Transverse colon (tissue), 4 donors: Measurements from ENCODE around the gene LMO2. TPM values are rescaled to one million over a fixed set of nuclear protein-coding genes. Genes with fewer than 3 reads are reported as not detected.
A peak's percentile ranks its signal among the peaks of the same experiment; 100 is the strongest.

Source experiments
- DNase-seq: peaks from one replicate; pipeline ENCODE4 v3.0.0-alpha.2; 2019
- H3K27ac ChIP-seq, 4 donors: fragments of 200-600 bp; sonication (generic); 2 replicates each; pipeline ENCODE4 v1.5.1; 2016 to 2018; ENCODE audit warnings: inconsistent platforms in 4 of 4
- H3K27me3 ChIP-seq: fragments of 200-600 bp; sonication (generic); 2 replicates; pipeline ENCODE4 v1.5.1; 2017; ENCODE audit warnings: inconsistent platforms
- H3K36me3 ChIP-seq, 4 donors: fragments of 200-600 bp; sonication (generic); 2 replicates each; pipeline ENCODE4 v1.5.1; 2017 to 2019; ENCODE audit warnings: inconsistent platforms in 4 of 4
- H3K4me1 ChIP-seq, 4 donors: fragments of 200-600 bp; sonication (generic); 2 replicates each; pipeline ENCODE4 v1.5.1; 2017 to 2020; ENCODE audit warnings: inconsistent platforms in 4 of 4
- H3K4me3 ChIP-seq, 4 donors: fragments of 200-600 bp; sonication (generic); 1 replicate in 1 of 4; 2 replicates in 3 of 4; pipeline versions ENCODE4 v1.5.1 to v1.6.1; 2017 to 2019; ENCODE audit warnings: inconsistent platforms in 4 of 4
- H3K9me3 ChIP-seq, 2 donors: fragments of 200-600 bp; sonication (generic); 2 replicates each; pipeline ENCODE4 v1.5.1; 2017 to 2019; ENCODE audit warnings: inconsistent platforms in 2 of 2
- CTCF ChIP-seq, 5 experiments: fragments of 200-600 bp in 3 of 5; fragments of 450-650 bp in 2 of 5; sonication (generic) in 3 of 5; IDR thresholded peaks; 1 replicate in 2 of 5; 2 replicates in 3 of 5; pipeline ENCODE4 v1.5.1; 2016 to 2017; ENCODE audit warnings: antibody characterized with exemption in 5 of 5, inconsistent platforms in 3 of 5, mild to moderate bottlenecking in 2 of 5, moderate library complexity in 1 of 5
- EP300 ChIP-seq: sonication (generic); formaldehyde crosslinking; IDR thresholded peaks from one replicate; pipeline ENCODE4 v1.6.1; 2017; ENCODE audit warnings: antibody characterized with exemption, low read depth
- POLR2A ChIP-seq: fragments of 450-650 bp; IDR thresholded peaks from one replicate; pipeline ENCODE4 v1.6.1; 2016; ENCODE audit warnings: antibody characterized with exemption, mild to moderate bottlenecking, moderate library complexity
- POLR2AphosphoS5 ChIP-seq, 3 donors: sonication (generic); formaldehyde crosslinking; IDR thresholded peaks; one replicate each; pipeline ENCODE4 v1.6.1; 2016; ENCODE audit warnings: antibody characterized with exemption in 3 of 3
- WGBS, 2 donors: methylation state at CpG; one replicate each; pipeline ENCODE4 v1.1.5; 2018; ENCODE audit warnings: low coverage in 1 of 2; 5-methylcytosine and 5-hydroxymethylcytosine counted together
- in situ Hi-C, 4 donors: fragments of 200-750 bp; cut with MboI; loops; one replicate each; pipeline versions ENCODE4 v1.15.0 to v1.15.1; 2017; ENCODE audit warnings: low sequenced_read_pairs in 3 of 4, low pct_ligation_motif_present in 1 of 4, low pct_unique_long_range_greater_than_20kb in 1 of 4
- intact Hi-C: fragments of 100-400 bp; cut with DNase I; formaldehyde crosslinking; loops from one replicate; pipeline ENCODE4 v1.15.1; 2023; ENCODE audit warnings: low total_unique reads
- total RNA-seq, 4 donors: library from RNA; depleted of rRNA; stranded (reverse); fragments of >200 nt; gene quantifications; one replicate each; pipeline ENCODE4 v1.1.0, GENCODE V29; 2016

The LMO2 gene
- total RNA-seq, 4 donors from 2014 or later = 1.4 to 18.0 (median 4.0) TPM

- TF ChIP-seq EP300 (no peak), POLR2A (no peak), CTCF (IDR thresholded peaks at IDR 0.05) (no peak), POLR2AphosphoS5 (IDR thresholded peaks at IDR 0.05) (no peak)
- 92 to 98% methylated on average over 6 to 16 of the region's 16 CpGs for WGBS, 2 donors
- Histone ChIP-seq H3K27ac (no peak overlapping the region), H3K4me3 (no peak overlapping the region), H3K27me3 (peaks cover 9% of the 10 kb centered on the region), H3K4me1 (no peaks in the 10 kb centered on the region), H3K36me3 (no peaks in the 10 kb centered on the region), H3K9me3 (no peaks in the 10 kb centered on the region)
- in situ Hi-C loops = loop anchor here (5.0 to 25.0 kb wide), 6 partner anchors 113 to 505 kb away; partner anchors contain the start of gene ABTB2 (in 1 of the 4)
- no peak for DNase-seq
- intact Hi-C loops = loop anchor here (5.0 kb wide), 1 partner anchor 113 kb away; no protein-coding TSS in a partner anchor
Observed at GRCh38 chr11:33859306-33859705, 32.6 kb downstream of the LMO2 start.

- DNase-seq = peak; percentile 74
- 0 to 2% methylated on average over 5 to 10 of the region's 10 CpGs for WGBS, 2 donors
- Histone ChIP-seq H3K4me3 (no peak overlapping the region), H3K27me3 (peaks cover 9% of the 10 kb centered on the region), H3K27ac (no peak overlapping the region), H3K9me3 (no peaks in the 10 kb centered on the region), H3K4me1 (no peaks in the 10 kb centered on the region), H3K36me3 (no peaks in the 10 kb centered on the region)
- intact Hi-C loops (loop anchor here (5.0 kb wide), 1 partner anchor 114 kb away; no protein-coding TSS in a partner anchor), in situ Hi-C loops (loop anchor here (5.0 to 25.0 kb wide), 6 partner anchors 114 to 507 kb away; partner anchors contain the start of gene ABTB2 (in 1 of the 4))
- TF ChIP-seq POLR2A (no peak), POLR2AphosphoS5 (IDR thresholded peaks at IDR 0.05) (no peak), EP300 (no peak), CTCF (IDR thresholded peaks at IDR 0.05) (peak; percentile 71 to 86 (median 82))
Observed at GRCh38 chr11:33857933-33858371, 33.9 kb downstream of the LMO2 start.

- TF ChIP-seq EP300 (no peak), POLR2A (no peak), POLR2AphosphoS5 (IDR thresholded peaks at IDR 0.05) (no peak)
- intact Hi-C loops = loop anchor here (5.0 kb wide), 1 partner anchor 117 kb away; no protein-coding TSS in a partner anchor
- no peaks in the 10 kb centered on the region for H3K4me1 ChIP-seq
- in situ Hi-C loops = loop anchor here (5.0 to 25.0 kb wide), 6 partner anchors 117 to 509 kb away; partner anchors contain the start of gene ABTB2 (in 1 of the 4)
- H3K27me3 ChIP-seq = peaks cover 9% of the 10 kb centered on the region
- H3K4me3 ChIP-seq = no peak overlapping the region
- no peak for DNase-seq
- H3K9me3 ChIP-seq = no peaks in the 10 kb centered on the region
- H3K36me3 ChIP-seq = no peaks in the 10 kb centered on the region
- WGBS, 2 donors = 0 to 53% methylated on average over 1 to 2 of the region's 2 CpGs
- no peak overlapping the region for H3K27ac ChIP-seq
Observed at GRCh38 chr11:33855500-33855899, 36.4 kb downstream of the LMO2 start.

GRCh38 chr11:33848717-33849390, 43.0 kb downstream of the LMO2 start:
- H3K27me3 ChIP-seq = peaks cover 9% of the 10 kb centered on the region
- H3K36me3 ChIP-seq = no peaks in the 10 kb centered on the region
- TF ChIP-seq EP300 (no peak), POLR2AphosphoS5 (IDR thresholded peaks at IDR 0.05) (no peak), CTCF (IDR thresholded peaks at IDR 0.05) (no peak), POLR2A (no peak)
- intact Hi-C loops (no loop called here), in situ Hi-C loops (loop anchor here (25.0 kb wide), 4 partner anchors 487 to 638 kb away; partner anchors contain the start of gene ABTB2 (in 1 of the 4))
- no peaks in the 10 kb centered on the region for H3K9me3 ChIP-seq
- H3K27ac ChIP-seq = no peak overlapping the region
- no peak overlapping the region for H3K4me3 ChIP-seq
- no peak for DNase-seq
- 81% methylated on average over 5 to 6 of the region's 6 CpGs for WGBS, 2 donors
- H3K4me1 ChIP-seq = no peaks in the 10 kb centered on the region
